ENCODE measurements around the gene ANG.
"Not testable (repeated sequence)": the region's sequence is repeated elsewhere in the genome, so short reads cannot be mapped to it uniquely, and the experiment has no call there.

Gene ANG

DNA sequence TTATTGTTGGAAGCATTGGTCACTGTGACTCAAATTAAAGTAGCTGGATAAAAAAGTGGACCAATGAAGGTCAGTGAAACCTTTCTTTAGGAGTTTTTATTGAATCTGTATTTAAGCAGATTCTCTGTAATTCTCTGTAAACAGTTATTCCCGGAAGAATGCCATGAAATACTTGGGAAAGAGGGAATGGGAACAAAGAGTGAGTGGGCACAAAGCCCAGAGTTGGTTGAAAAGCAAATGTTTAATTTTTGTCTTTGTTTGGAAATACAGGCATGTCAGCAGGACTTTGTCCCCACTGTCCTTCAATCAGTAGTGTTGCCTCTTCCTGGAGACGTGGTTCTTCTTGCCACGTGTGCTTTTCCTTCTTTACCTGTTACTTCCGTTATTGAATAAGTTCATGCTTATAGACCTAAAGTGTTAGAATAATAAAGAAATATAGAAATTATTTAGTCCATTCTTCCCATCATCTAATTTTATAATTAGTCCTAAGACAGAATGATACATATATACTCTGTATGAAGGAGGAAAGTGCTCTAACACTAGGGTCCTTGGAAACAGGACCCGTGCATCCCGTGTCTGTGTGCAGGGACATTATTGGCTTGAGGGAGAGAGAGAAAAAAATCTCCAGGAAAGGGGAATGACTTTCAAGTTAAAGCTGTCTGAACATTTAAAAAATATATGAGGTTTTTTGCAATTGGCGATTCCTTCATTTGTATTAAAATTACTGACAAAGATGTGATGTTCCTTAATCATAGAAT is 2.0 kb upstream of the ANG start:
- no peak overlapping the region for H3K27ac ChIP-seq (ENCODE audit: low read depth, low read length)
- no peaks in the 10 kb centered on the region for H3K36me3 ChIP-seq (ENCODE audit: control insufficient read depth, insufficient read depth, low read length)
- H3K4me3 ChIP-seq (ENCODE audit: low read depth, low read length) = no peak overlapping the region
- no peaks in the 10 kb centered on the region for H3K27me3 ChIP-seq (ENCODE audit: control insufficient read depth, insufficient read depth, low read length)
- H3K9ac ChIP-seq (ENCODE audit: low read length) = no peak overlapping the region
- H3K4me1 ChIP-seq (ENCODE audit: control insufficient read depth, insufficient read depth, low read length) = 0 out of 2 replicates have a peak, but pooled peaks cover 5% of the 10 kb centered on the region
- H3K9me3 ChIP-seq (ENCODE audit: control insufficient read depth, insufficient read depth, low read depth, low read length) = no peaks in the 10 kb centered on the region

DNA sequence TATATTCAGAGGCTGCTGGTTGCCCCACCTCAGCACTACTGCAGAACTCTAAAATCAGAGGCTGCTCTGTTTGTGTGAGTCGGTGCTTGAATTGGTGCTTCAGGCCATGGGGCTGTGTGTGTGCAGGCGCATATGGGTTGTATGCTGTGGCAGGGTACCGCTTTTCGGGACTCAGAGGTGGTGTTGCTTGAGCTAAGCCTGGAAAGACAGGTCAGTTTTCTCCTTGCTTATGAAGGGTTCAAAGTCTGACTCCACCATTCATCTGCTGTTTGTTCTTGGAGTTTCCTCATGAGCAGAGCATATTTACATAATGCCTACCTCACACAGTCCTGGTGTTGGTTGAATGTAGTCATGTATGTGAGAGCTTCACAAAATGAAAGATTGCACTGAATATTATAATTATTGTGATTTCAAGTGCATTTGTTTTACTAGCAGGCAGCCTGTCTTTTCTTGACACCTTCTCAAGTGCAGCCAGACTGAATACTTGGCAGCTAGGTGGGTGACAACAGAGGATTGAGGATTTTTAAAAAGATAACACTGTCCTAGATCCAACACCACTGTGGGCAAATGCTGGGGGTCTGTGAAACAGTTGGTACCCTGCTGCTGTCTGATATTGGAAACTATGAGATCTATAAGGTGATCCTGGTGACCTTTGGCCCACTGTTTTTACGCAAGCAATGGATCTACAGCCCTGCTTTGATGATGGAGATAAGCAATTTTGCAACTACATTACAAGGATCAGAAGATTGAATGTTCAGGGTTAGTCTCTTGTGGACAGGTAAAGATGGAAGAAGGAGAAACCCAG is 1.0 kb upstream of the ANG start:
- H3K9ac ChIP-seq (ENCODE audit: low read length) = no peak overlapping the region
- H3K27ac ChIP-seq (ENCODE audit: low read depth, low read length) = no peak overlapping the region
- no peaks in the 10 kb centered on the region for H3K9me3 ChIP-seq (ENCODE audit: control insufficient read depth, insufficient read depth, low read depth, low read length)
- no peak overlapping the region for H3K4me3 ChIP-seq (ENCODE audit: low read depth, low read length)
- no peaks in the 10 kb centered on the region for H3K27me3 ChIP-seq (ENCODE audit: control insufficient read depth, insufficient read depth, low read length)
- no peaks in the 10 kb centered on the region for H3K36me3 ChIP-seq (ENCODE audit: control insufficient read depth, insufficient read depth, low read length)
- H3K4me1 ChIP-seq (ENCODE audit: control insufficient read depth, insufficient read depth, low read length) = 0 out of 2 replicates have a peak, but pooled peaks cover 5% of the 10 kb centered on the region

DNA sequence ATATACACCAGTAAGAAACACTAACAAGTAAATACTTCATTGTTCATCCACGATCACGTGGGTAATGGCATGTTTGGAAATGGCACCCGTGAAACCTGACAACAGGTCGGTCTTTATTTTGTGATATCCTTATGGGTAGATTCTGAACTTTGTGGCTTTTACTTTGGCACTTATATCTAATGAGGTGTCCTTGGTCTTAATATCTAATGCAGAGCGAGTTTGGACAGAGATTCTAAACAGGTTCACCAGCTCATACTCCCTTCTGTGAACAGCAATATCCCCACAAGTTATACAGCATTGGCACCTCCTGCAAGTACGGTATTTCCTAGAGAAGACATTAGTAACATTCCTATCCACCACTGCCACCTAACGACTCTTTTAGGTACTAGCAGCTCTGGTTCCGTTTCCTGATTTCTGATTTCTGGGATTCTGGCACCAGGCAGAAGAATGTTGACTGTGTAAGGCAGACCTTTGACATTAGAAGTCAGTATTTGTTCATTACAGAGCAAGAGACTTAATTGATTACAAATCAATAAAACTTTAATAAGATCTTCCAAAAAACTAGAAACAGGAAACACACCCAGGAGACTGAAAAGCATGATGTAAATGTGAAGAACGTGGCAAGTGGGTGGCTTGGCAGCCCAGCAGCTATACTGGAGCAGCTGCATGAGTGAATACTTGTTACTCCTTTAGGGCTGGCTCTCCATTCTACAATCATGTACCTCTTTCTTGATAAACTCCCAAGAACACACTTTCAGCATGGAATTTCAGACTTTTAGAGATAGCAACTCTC is 2.5 kb downstream of the ANG start:
- Histone ChIP-seq H3K27me3 (ENCODE audit: control insufficient read depth, insufficient read depth, low read length) (no peaks in the 10 kb centered on the region), H3K27ac (ENCODE audit: low read depth, low read length) (no peak overlapping the region), H3K36me3 (ENCODE audit: control insufficient read depth, insufficient read depth, low read length) (no peaks in the 10 kb centered on the region; the same call in 1 of the 2 replicates), H3K9me3 (ENCODE audit: control insufficient read depth, insufficient read depth, low read depth, low read length) (no peaks in the 10 kb centered on the region), H3K4me3 (ENCODE audit: low read depth, low read length) (no peak overlapping the region), H3K4me1 (ENCODE audit: control insufficient read depth, insufficient read depth, low read length) (no peaks in the 10 kb centered on the region), H3K9ac (ENCODE audit: low read length) (no peak overlapping the region)

GRCh38 chr14:20692116-20692751 is 3.7 kb downstream of the ANG start:
- Histone ChIP-seq H3K27me3 (ENCODE audit: control insufficient read depth, insufficient read depth, low read length) (no peaks in the 10 kb centered on the region), H3K36me3 (ENCODE audit: control insufficient read depth, insufficient read depth, low read length) (peaks cover 3% of the 10 kb centered on the region; the same call in 1 of the 2 replicates), H3K4me1 (ENCODE audit: control insufficient read depth, insufficient read depth, low read length) (no peaks in the 10 kb centered on the region), H3K4me3 (ENCODE audit: low read depth, low read length) (no peak overlapping the region), H3K9me3 (ENCODE audit: control insufficient read depth, insufficient read depth, low read depth, low read length) (no peaks in the 10 kb centered on the region), H3K9ac (ENCODE audit: low read length) (no peak overlapping the region), H3K27ac (ENCODE audit: low read depth, low read length) (no peak overlapping the region)

DNA sequence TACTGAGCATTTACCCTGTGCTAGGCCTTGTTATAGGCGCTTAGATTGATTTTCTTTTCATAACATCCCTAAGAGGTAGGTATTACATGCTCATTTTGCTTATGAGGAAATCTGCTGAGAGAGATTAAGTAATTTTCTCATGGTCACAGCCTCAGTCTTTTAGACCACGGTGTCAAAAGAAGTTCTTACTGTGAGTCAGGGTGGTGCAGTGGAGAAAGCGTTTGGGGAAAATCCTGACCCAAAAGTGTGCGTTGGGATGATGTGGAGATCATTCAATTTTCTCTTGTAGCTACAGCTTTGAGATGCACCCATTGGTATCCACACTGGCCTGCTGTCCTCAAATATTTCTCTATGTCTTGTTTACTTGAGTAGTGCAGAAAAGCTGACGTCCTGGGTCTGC is 8.2 kb downstream of the ANG start:
- no peaks in the 10 kb centered on the region for H3K9me3 ChIP-seq (ENCODE audit: control insufficient read depth, insufficient read depth, low read depth, low read length)
- H3K27ac ChIP-seq (ENCODE audit: low read depth, low read length) = no peak overlapping the region
- no peak overlapping the region for H3K9ac ChIP-seq (ENCODE audit: low read length)
- no peak overlapping the region for H3K4me3 ChIP-seq (ENCODE audit: low read depth, low read length)
- peaks cover 3% of the 10 kb centered on the region; the same call in 1 of the 2 replicates for H3K4me1 ChIP-seq (ENCODE audit: control insufficient read depth, insufficient read depth, low read length)
- peaks cover 8% of the 10 kb centered on the region; the same call in 1 of the 2 replicates for H3K36me3 ChIP-seq (ENCODE audit: control insufficient read depth, insufficient read depth, low read length)
- H3K27me3 ChIP-seq (ENCODE audit: control insufficient read depth, insufficient read depth, low read length) = no peaks in the 10 kb centered on the region

GRCh38 chr14:20697273-20698017 is 8.9 kb downstream of the ANG start:
- Histone ChIP-seq H3K36me3 (ENCODE audit: control insufficient read depth, insufficient read depth, low read length) (peaks cover 8% of the 10 kb centered on the region; the same call in 1 of the 2 replicates), H3K27me3 (ENCODE audit: control insufficient read depth, insufficient read depth, low read length) (no peaks in the 10 kb centered on the region), H3K9ac (ENCODE audit: low read length) (no peak overlapping the region), H3K9me3 (ENCODE audit: control insufficient read depth, insufficient read depth, low read depth, low read length) (no peaks in the 10 kb centered on the region), H3K4me3 (ENCODE audit: low read depth, low read length) (no peak overlapping the region), H3K4me1 (ENCODE audit: control insufficient read depth, insufficient read depth, low read length) (peaks cover 3% of the 10 kb centered on the region; the same call in 1 of the 2 replicates), H3K27ac (ENCODE audit: low read depth, low read length) (no peak overlapping the region)

- Histone ChIP-seq H3K4me3 (ENCODE audit: low read depth, low read length) (no peak overlapping the region), H3K4me1 (ENCODE audit: control insufficient read depth, insufficient read depth, low read length) (peaks cover 3% of the 10 kb centered on the region; the same call in 1 of the 2 replicates), H3K36me3 (ENCODE audit: control insufficient read depth, insufficient read depth, low read length) (peaks cover 8% of the 10 kb centered on the region; the same call in 1 of the 2 replicates), H3K9ac (ENCODE audit: low read length) (no peak overlapping the region), H3K9me3 (ENCODE audit: control insufficient read depth, insufficient read depth, low read depth, low read length) (no peaks in the 10 kb centered on the region), H3K27me3 (ENCODE audit: control insufficient read depth, insufficient read depth, low read length) (no peaks in the 10 kb centered on the region), H3K27ac (ENCODE audit: low read depth, low read length) (no peak overlapping the region)
These were observed 9.4 kb downstream of the ANG start for GRCh38 chr14:20698018-20698329.

- peaks cover under 1% of the 10 kb centered on the region; the same call in 1 of the 2 replicates for H3K9me3 ChIP-seq (ENCODE audit: control insufficient read depth, insufficient read depth, low read depth, low read length)
- no peak overlapping the region for H3K9ac ChIP-seq (ENCODE audit: low read length)
- peaks cover 3% of the 10 kb centered on the region; the same call in 1 of the 2 replicates for H3K4me1 ChIP-seq (ENCODE audit: control insufficient read depth, insufficient read depth, low read length)
- H3K27ac ChIP-seq (ENCODE audit: low read depth, low read length) = no peak overlapping the region
- no peak overlapping the region for H3K4me3 ChIP-seq (ENCODE audit: low read depth, low read length)
- H3K27me3 ChIP-seq (ENCODE audit: control insufficient read depth, insufficient read depth, low read length) = no peaks in the 10 kb centered on the region
- peaks cover 8% of the 10 kb centered on the region; the same call in 1 of the 2 replicates for H3K36me3 ChIP-seq (ENCODE audit: control insufficient read depth, insufficient read depth, low read length)
These were observed 10.4 kb downstream of the ANG start for GRCh38 chr14:20698934-20699333.

DNA sequence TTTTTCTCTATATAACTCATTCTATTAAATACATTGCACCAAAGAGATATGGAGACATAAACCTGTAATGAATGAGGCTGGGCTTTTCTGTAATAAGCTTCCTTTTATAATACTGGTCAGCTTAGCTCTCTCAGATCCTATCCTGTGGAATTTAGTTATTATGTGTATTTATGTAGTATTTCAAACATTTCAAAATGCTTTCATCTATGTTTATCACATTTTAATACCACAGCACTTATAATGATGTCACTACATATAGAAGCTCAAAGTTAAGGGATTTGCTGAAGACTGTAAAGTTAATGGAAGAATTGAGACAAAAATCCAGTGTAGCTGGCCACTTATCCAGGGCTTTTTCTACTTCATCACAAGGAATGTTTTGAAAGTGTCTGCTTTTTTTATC is 11.4 kb downstream of the ANG start:
- H3K9ac ChIP-seq (ENCODE audit: low read length) = no peak overlapping the region
- no peaks in the 10 kb centered on the region for H3K27me3 ChIP-seq (ENCODE audit: control insufficient read depth, insufficient read depth, low read length)
- H3K4me1 ChIP-seq (ENCODE audit: control insufficient read depth, insufficient read depth, low read length) = peaks cover 8% of the 10 kb centered on the region; the same call in 1 of the 2 replicates
- H3K4me3 ChIP-seq (ENCODE audit: low read depth, low read length) = no peak overlapping the region
- peaks cover 10% of the 10 kb centered on the region for H3K36me3 ChIP-seq (ENCODE audit: control insufficient read depth, insufficient read depth, low read length)
- no peak overlapping the region for H3K27ac ChIP-seq (ENCODE audit: low read depth, low read length)
- peaks cover 11% of the 10 kb centered on the region for H3K9me3 ChIP-seq (ENCODE audit: control insufficient read depth, insufficient read depth, low read depth, low read length)

GRCh38 chr14:20700965-20701364 is 12.4 kb downstream of the ANG start:
- H3K9ac ChIP-seq (ENCODE audit: low read length); H3K27ac ChIP-seq (ENCODE audit: low read depth, low read length); H3K27me3 ChIP-seq (ENCODE audit: control insufficient read depth, insufficient read depth, low read length); H3K4me3 ChIP-seq (ENCODE audit: low read depth, low read length): not testable (repeated sequence)
- Histone ChIP-seq H3K4me1 (ENCODE audit: control insufficient read depth, insufficient read depth, low read length) (peaks cover 12% of the 10 kb centered on the region; the same call in 1 of the 2 replicates), H3K9me3 (ENCODE audit: control insufficient read depth, insufficient read depth, low read depth, low read length) (peaks cover 18% of the 10 kb centered on the region), H3K36me3 (ENCODE audit: control insufficient read depth, insufficient read depth, low read length) (peaks cover 10% of the 10 kb centered on the region)
